WI38 (cell line): ENCODE data around the gene CTNNB1.

Source experiments
- H3K4me3 ChIP-seq: 2 replicates; pipeline ENCODE4 v1.5.1; 2011; ENCODE audit warnings: low read depth, mild to moderate bottlenecking, control low read depth, low read length
- TF ChIP-seq, protein P1 (sequence below): IDR thresholded peaks from 2 replicates; pipeline ENCODE4 v1.5.1; 2012; ENCODE audit warnings: low read depth, mild to moderate bottlenecking, control low read depth, low read length

CTNNB1 gene

DNA sequence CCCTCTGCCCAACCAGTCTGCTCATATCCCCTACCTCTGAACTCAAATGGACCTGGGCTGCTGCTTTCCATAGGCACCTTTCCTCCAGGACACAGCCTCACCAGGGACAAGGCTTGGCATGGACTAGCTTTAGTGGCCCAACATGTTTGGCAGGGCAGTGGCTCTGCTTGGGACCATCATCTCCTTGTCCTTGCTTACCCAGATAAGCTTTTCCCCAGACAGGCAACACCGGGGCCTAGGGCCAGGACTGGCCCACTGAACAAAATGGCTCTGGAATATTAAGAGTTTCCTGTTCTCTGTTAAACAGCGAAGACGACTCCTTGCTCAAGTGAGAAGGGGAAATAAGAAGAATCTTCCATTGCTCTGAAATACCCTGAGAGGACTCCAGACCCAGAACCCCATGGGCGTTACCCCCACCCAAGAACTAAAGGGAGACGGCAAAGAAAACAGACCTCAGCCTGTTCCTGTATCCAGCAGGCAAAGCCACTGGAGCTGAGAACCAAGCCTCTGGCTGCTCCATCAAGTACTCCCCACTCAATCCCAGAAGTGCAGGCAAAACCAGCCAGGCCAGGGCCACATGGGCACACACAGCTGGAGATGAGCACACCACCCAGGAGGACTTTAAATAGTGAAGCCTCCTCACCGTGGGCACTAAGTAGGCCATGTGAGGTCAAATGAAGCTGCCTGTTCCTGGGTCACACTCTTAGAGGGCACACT lies 45.5 kb downstream of the CTNNB1 start:
- TF ChIP-seq, protein P1, sequence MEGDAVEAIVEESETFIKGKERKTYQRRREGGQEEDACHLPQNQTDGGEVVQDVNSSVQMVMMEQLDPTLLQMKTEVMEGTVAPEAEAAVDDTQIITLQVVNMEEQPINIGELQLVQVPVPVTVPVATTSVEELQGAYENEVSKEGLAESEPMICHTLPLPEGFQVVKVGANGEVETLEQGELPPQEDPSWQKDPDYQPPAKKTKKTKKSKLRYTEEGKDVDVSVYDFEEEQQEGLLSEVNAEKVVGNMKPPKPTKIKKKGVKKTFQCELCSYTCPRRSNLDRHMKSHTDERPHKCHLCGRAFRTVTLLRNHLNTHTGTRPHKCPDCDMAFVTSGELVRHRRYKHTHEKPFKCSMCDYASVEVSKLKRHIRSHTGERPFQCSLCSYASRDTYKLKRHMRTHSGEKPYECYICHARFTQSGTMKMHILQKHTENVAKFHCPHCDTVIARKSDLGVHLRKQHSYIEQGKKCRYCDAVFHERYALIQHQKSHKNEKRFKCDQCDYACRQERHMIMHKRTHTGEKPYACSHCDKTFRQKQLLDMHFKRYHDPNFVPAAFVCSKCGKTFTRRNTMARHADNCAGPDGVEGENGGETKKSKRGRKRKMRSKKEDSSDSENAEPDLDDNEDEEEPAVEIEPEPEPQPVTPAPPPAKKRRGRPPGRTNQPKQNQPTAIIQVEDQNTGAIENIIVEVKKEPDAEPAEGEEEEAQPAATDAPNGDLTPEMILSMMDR: no peak
- H3K4me3 ChIP-seq: no peak overlapping the region

DNA sequence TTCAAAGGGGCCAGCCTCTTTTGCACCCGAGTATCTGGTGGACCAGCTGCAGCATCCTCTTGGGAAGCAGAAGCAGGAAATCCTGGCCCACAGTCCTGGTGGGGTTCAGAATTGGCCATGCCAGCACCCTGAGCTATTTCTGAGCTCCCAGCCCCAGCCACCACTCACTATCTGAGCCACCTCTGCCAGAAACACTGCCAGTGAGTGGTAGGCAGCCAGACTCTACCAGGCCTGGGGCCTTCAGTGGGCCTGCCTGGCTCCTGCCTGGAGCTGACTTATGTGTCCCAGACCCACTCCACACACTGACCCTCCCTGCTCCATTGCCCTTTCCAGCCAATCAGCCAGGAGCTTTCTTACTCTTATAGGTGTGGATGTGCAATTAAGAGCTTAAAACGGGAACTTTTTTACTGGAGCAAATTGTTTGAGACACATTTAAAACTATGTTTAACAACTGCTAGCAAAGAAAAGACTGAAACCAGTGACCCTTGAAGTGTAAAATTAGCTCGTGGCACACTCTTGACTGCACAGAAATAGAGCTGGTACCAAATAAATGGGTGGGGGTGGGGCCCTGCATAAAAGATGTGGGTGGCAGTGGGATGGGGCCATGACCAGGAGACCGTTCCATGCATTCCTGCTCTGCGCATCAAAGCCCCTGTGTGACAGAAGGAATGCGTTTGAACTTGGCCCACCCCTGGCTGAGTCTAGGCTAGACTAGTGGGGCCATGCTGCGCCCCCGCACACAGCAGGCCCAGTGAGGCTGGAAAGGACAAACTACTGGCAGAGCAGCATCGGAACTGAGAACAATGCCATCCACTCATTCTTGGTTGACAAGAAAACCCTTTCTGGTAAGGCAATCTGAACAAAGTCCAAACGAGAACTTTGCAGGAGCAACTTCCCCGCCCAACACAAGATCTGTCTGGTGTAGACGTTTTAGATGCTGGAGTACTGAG lies 48.0 kb downstream of the CTNNB1 start:
- H3K4me3 ChIP-seq: no peak overlapping the region
- TF ChIP-seq, protein P1: no peak

DNA sequence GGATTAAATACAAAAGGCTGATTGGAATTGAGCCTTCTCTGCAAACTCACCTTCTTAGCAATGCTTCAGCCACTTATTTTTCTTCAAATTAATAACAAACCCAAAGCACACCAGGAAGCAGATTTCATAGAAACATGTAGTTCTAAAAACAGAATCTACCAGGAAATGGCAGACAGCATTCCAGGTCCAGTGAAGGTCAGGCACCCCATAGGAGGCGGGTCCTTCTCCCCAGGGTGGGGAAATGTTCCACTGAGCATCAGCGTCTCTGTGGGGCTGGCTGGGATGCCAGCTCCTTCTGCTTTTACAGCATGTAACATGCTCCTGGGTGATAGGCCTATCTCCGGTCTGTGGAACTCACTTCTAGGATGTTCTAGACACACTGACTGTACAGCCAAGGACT lies 49.2 kb downstream of the CTNNB1 start:
- TF ChIP-seq, protein P1: no peak

GRCh38 chr3:41249318-41249717 lies 50.0 kb downstream of the CTNNB1 start:
- TF ChIP-seq, protein P1: no peak
- H3K4me3 ChIP-seq: no peak overlapping the region

More for the DNA sequence above, 49.2 kb downstream of the CTNNB1 start:
- no peak overlapping the region for H3K4me3 ChIP-seq

DNA sequence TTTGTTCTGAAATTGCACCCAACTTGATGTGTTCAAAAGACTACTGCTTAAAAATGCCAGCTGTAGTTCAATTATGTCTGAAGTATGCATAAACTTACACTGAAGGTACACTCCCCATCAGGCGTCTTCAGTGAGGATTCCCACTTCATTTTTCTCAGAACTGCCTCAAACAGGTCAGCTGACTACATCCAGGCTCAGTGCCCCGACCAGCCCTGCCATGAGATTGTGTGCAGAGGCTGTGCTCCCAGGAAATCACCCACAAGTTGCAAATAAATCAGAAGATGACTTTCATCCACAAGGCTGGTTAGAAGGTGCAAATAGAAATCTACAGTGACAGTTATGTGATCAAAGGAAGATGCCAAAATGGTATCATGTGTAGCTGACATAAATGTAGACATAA lies 51.5 kb downstream of the CTNNB1 start:
- TF ChIP-seq, protein P1: no peak
- H3K4me3 ChIP-seq: no peak overlapping the region

DNA sequence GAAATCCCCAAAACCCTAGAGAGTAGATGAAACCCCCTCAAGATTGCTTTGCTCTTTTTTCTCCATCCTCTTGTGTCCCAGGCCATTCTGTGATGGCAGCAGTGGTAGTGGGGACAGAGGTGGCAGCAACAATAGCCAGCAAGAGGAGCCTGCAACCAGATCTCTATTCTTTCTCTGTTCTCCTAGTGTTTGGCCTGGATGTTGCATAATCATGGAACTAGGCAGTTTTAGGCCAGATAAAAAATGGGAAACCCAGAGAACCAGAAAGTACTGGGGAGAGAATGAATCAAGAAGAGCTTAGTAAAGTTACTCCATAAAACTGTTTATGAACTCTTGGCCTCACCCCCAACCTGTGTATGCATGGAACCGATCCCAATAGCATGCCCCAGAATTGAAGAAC lies 52.3 kb downstream of the CTNNB1 start:
- TF ChIP-seq, protein P1: no peak
- H3K4me3 ChIP-seq: no peak overlapping the region
